HCT116 (cell line): Measurements from ENCODE around the gene C7orf33. TPM values are rescaled to one million over a fixed set of nuclear protein-coding genes. Genes with fewer than 3 reads are reported as not detected.

ENCODE experiments used
- ATAC-seq: fragments of 200-7000 bp; cut with Tn5 transposase; 2 replicates; pipeline ENCODE4 v1.9.1; 2020; ENCODE audit warnings: mild to moderate bottlenecking, moderate library complexity
- BruUV-seq: library from RNA; stranded (reverse); fragments of 400-500 nt; replicated peaks from 2 replicates; lab custom pipeline; 2021; lab: Mats Ljungman, UMichigan
- CTCF ChIA-PET: fragments of 300-600 bp; sonication (Branson Sonifier 250); formaldehyde crosslinking; loops from one replicate; lab custom pipeline; 2021; ENCODE audit warnings: antibody characterized with exemption; lab: Charles Lee
- POLR2A ChIA-PET: fragments of 300-600, 350-600 bp; sonication (Branson Sonifier 250); formaldehyde crosslinking; loops from one replicate; lab custom pipeline; 2021; ENCODE audit warnings: antibody characterized with exemption; lab: Charles Lee
- RAD21 ChIA-PET, 2 experiments: fragments of 300-600 bp; sonication (Branson Sonifier 250); formaldehyde crosslinking; loops; one replicate each; lab custom pipeline; 2023; ENCODE audit warnings: low total read pairs in 2 of 2; ENCODE audit not compliant: uncharacterized antibody in 2 of 2, unreplicated experiment in 2 of 2, low non-redundant PET in 1 of 2; lab: Charles Lee
- DNase-seq: peaks from one replicate; pipeline ENCODE4 v3.0.0-alpha.2; 2010; ENCODE audit warnings: low read depth, low spot score
- H2AFZ ChIP-seq: fragments of 200-600 bp; shearing (Covaris generic), sonication (generic); 2 replicates; pipeline ENCODE4 v1.6.1; 2017; ENCODE audit warnings: low read depth, mixed run types, mixed read lengths, antibody characterized with exemption, low read length; ENCODE audit not compliant: poor library complexity, severe bottlenecking
- H3K27ac ChIP-seq: 2 replicates; pipeline ENCODE4 v1.5.1; 2012; ENCODE audit warnings: low read depth, low read length
- H3K27me3 ChIP-seq: fragments of 200-600 bp; sonication (generic); 2 replicates; pipeline ENCODE4 v1.6.1; 2016; ENCODE audit warnings: mixed run types, low read length, mixed read lengths; ENCODE audit not compliant: insufficient read depth
- H3K36me3 ChIP-seq, 2 experiments: fragments of 200-500 bp in 1 of 2; fragments of 200-600 bp in 1 of 2; sonication (Bioruptor generic) in 1 of 2; sonication (generic) in 1 of 2; 2 replicates each; pipeline versions ENCODE4 v1.5.1 to v1.6.1; 2014 to 2016; ENCODE audit warnings: low read length in 2 of 2, inconsistent platforms in 1 of 2, mixed read lengths in 1 of 2, mixed run types in 1 of 2; ENCODE audit not compliant: insufficient read depth in 2 of 2, control insufficient read depth in 1 of 2
- H3K4me1 ChIP-seq, 2 experiments: fragments of 200-600 bp in 1 of 2; sonication (generic) in 1 of 2; 2 replicates each; pipeline versions ENCODE4 v1.5.1 to v1.6.1; 2012 to 2017; ENCODE audit warnings: low read length in 2 of 2, inconsistent platforms in 1 of 2, mild to moderate bottlenecking in 1 of 2, mixed read lengths in 1 of 2, mixed run types in 1 of 2, moderate library complexity in 1 of 2; ENCODE audit not compliant: insufficient read depth in 2 of 2, control insufficient read depth in 1 of 2
- H3K4me2 ChIP-seq: fragments of 200-600 bp; sonication (generic); 2 replicates; pipeline ENCODE4 v1.6.1; 2017; ENCODE audit warnings: mixed run types, low read length, mixed read lengths
- H3K4me3 ChIP-seq, 2 experiments: fragments of 200-600 bp in 1 of 2; sonication (generic) in 1 of 2; replicated peaks in 1 of 2; 2 replicates each; pipeline ENCODE4 v1.5.1; 2011 to 2016; ENCODE audit warnings: low read length in 2 of 2, control low read depth in 1 of 2, low read depth in 1 of 2, mild to moderate bottlenecking in 1 of 2, mixed read lengths in 1 of 2, mixed run types in 1 of 2
- H3K79me2 ChIP-seq: fragments of 200-600 bp; sonication (generic); 2 replicates; pipeline ENCODE4 v1.6.1; 2017; ENCODE audit warnings: mild to moderate bottlenecking, mixed run types, low read length, moderate library complexity, mixed read lengths; ENCODE audit not compliant: insufficient read depth
- H3K9ac ChIP-seq: fragments of 200-600 bp; sonication (generic); 2 replicates; pipeline ENCODE4 v1.6.1; 2016; ENCODE audit warnings: low read length, mixed read lengths
- H3K9me2 ChIP-seq: fragments of 200-600 bp; sonication (generic), shearing (Covaris generic); 2 replicates; pipeline ENCODE4 v1.6.1; 2017; ENCODE audit warnings: mixed run types, mild to moderate bottlenecking, moderate library complexity; ENCODE audit not compliant: insufficient read depth
- H3K9me3 ChIP-seq, 2 experiments: fragments of 200-500 bp in 1 of 2; fragments of 200-600 bp in 1 of 2; sonication (Bioruptor generic) in 1 of 2; sonication (generic) in 1 of 2; 2 replicates each; pipeline ENCODE4 v1.6.1; 2014 to 2017; ENCODE audit warnings: low read length in 2 of 2, mixed read lengths in 2 of 2, inconsistent platforms in 1 of 2, low read depth in 1 of 2, mild to moderate bottlenecking in 1 of 2, mixed run types in 1 of 2, moderate library complexity in 1 of 2; ENCODE audit not compliant: control insufficient read depth in 1 of 2, insufficient read depth in 1 of 2
- H4K20me1 ChIP-seq: fragments of 200-600 bp; sonication (generic), shearing (Covaris generic); 2 replicates; pipeline ENCODE4 v1.6.1; 2017; ENCODE audit warnings: mixed run types, mild to moderate bottlenecking, moderate library complexity; ENCODE audit not compliant: insufficient read depth
- CBX3 ChIP-seq: IDR thresholded peaks from 2 replicates; pipeline ENCODE4 v1.6.1; 2012; ENCODE audit warnings: low read depth
- EGR1 ChIP-seq: IDR thresholded peaks from 2 replicates; pipeline ENCODE4 v1.6.1; 2012; ENCODE audit warnings: low read depth
- EZH2 ChIP-seq: fragments of 200-600 bp; sonication (generic); IDR thresholded peaks from 2 replicates; pipeline ENCODE4 v1.6.1; 2017; ENCODE audit warnings: antibody characterized with exemption, mixed run types
- FOSL1 ChIP-seq: IDR thresholded peaks from 2 replicates; pipeline ENCODE4 v1.6.1; 2012; ENCODE audit warnings: low read depth
- POLR2AphosphoS5 ChIP-seq: IDR thresholded peaks from 2 replicates; pipeline ENCODE4 v1.6.1; 2011; ENCODE audit warnings: mild to moderate bottlenecking, low read depth, low read length, moderate library complexity
- REST ChIP-seq: IDR thresholded peaks from 2 replicates; pipeline ENCODE4 v1.6.1; 2012; ENCODE audit warnings: low read depth
- SP1 ChIP-seq: IDR thresholded peaks from 2 replicates; pipeline ENCODE4 v1.6.1; 2012; ENCODE audit warnings: low read depth
- ZFX ChIP-seq: fragments of 450-650 bp; IDR thresholded peaks from 2 replicates; pipeline ENCODE4 v1.6.1; 2017
- intact Hi-C: fragments of 100-400 bp; cut with micrococcal nuclease; formaldehyde crosslinking; loops from 2 replicates; pipeline ENCODE4 v1.10.0; 2022
- total RNA-seq: library from RNA; stranded (reverse); gene quantifications from one replicate; pipeline ENCODE4 v1.2.1, GENCODE V29; 2021; ENCODE audit not compliant: unreplicated experiment

The C7orf33 gene
- total RNA-seq, 1 experiment from 2014 or later, result not detected

DNA sequence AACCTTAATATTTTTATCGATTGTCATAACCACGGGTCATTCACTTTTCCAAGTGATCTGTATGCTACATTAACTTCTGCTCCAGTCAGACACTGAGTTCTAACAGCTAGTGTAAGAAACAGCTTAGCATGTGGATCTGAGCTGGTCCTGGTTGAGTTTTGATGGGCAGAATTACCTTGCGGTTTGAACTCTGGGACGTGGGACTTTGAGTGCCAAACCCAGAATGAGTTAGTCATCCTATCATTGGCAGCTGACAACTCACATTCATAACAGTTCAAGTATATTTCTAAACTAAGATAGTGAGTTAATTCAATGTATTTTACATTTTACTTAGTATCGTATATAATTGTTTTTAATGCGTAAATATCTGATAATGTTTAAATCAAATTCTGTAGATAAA, 43.2 kb downstream of the C7orf33 start:
- ChIA-PET RAD21 (no interaction called here), CTCF (no interaction called here), POLR2A (no interaction called here)
- no TSS peak for BruUV-seq
- Histone ChIP-seq H2AFZ (peak overlapping the region; percentile 22), H3K4me2 (no peak overlapping the region), H3K9ac (no peak overlapping the region), H3K27ac (no peak overlapping the region), H3K79me2 (no peaks in the 10 kb centered on the region), H3K9me3 (no peaks in the 10 kb centered on the region), H3K36me3 (no peaks in the 10 kb centered on the region), H4K20me1 (no peaks in the 10 kb centered on the region), H3K4me1 (no peaks in the 10 kb centered on the region), H3K9me2 (no peaks in the 10 kb centered on the region), H3K27me3 (no peaks in the 10 kb centered on the region), H3K4me3 (no peak overlapping the region)
- ATAC-seq (no peak), DNase-seq (no peak)
- intact Hi-C loops, result no loop called here
- no peak for TF ChIP-seq ZFX
- no peak for TF ChIP-seq REST
- no peak for TF ChIP-seq EGR1

GRCh38 chr7:148637094-148637493, 46.5 kb downstream of the C7orf33 start:
- H3K9ac ChIP-seq, result no peak overlapping the region
- H3K36me3 ChIP-seq, result no peaks in the 10 kb centered on the region
- CTCF ChIA-PET, result no interaction called here
- no peak for DNase-seq
- no peaks in the 10 kb centered on the region for H3K9me3 ChIP-seq
- no TSS peak for BruUV-seq
- RAD21 ChIA-PET, result no interaction called here
- intact Hi-C loops, result no loop called here
- no peak overlapping the region for H2AFZ ChIP-seq
- H3K4me1 ChIP-seq, result no peaks in the 10 kb centered on the region
- no peak overlapping the region for H3K27ac ChIP-seq
- H3K9me2 ChIP-seq, result no peaks in the 10 kb centered on the region
- no peak overlapping the region for H3K4me2 ChIP-seq
- no peaks in the 10 kb centered on the region for H3K27me3 ChIP-seq
- no peak for TF ChIP-seq FOSL1
- no peak for TF ChIP-seq EZH2
- TF ChIP-seq ZFX, result no peak
- TF ChIP-seq REST, result no peak
- TF ChIP-seq SP1, result no peak
- TF ChIP-seq POLR2AphosphoS5, result no peak
- TF ChIP-seq CBX3, result no peak
- H3K4me3 ChIP-seq, result no peak overlapping the region
- H3K79me2 ChIP-seq, result no peaks in the 10 kb centered on the region
- POLR2A ChIA-PET, result no interaction called here
- no peaks in the 10 kb centered on the region for H4K20me1 ChIP-seq
- no peak for ATAC-seq
